Osteocyte (in vitro differentiated cells): ENCODE data around the gene AGAP5. TPM values are rescaled to one million over a fixed set of nuclear protein-coding genes. Genes with fewer than 3 reads are reported as not detected.
"Not testable (repeated sequence)": the region's sequence is repeated elsewhere in the genome, so short reads cannot be mapped to it uniquely, and the experiment has no call there.

ENCODE experiments used
- DNase-seq: peaks from one replicate; pipeline ENCODE4 v3.0.0; 2021; ENCODE audit warnings: mixed read lengths; ENCODE audit not compliant: unreplicated experiment; ENCODE audit errors: extremely low spot score
- H3K27ac Mint-ChIP-seq: one replicate; pipeline ENCODE4 v1.8.0; 2021; ENCODE audit warnings: mild to moderate bottlenecking, mixed read lengths; ENCODE audit not compliant: unreplicated experiment
- H3K27me3 Mint-ChIP-seq: one replicate; pipeline ENCODE4 v1.8.0; 2021; ENCODE audit warnings: mixed read lengths; ENCODE audit not compliant: unreplicated experiment
- H3K36me3 Mint-ChIP-seq: one replicate; pipeline ENCODE4 v1.8.0; 2021; ENCODE audit warnings: mixed read lengths; ENCODE audit not compliant: unreplicated experiment
- H3K4me1 Mint-ChIP-seq: one replicate; pipeline ENCODE4 v1.8.0; 2021; ENCODE audit warnings: mixed read lengths; ENCODE audit not compliant: unreplicated experiment
- H3K4me3 Mint-ChIP-seq: one replicate; pipeline ENCODE4 v1.8.0; 2021; ENCODE audit warnings: mild to moderate bottlenecking, moderate library complexity, mixed read lengths; ENCODE audit not compliant: unreplicated experiment
- H3K9me3 Mint-ChIP-seq: one replicate; pipeline ENCODE4 v1.8.0; 2021; ENCODE audit warnings: mixed read lengths; ENCODE audit not compliant: unreplicated experiment
- total RNA-seq: library from RNA; stranded (reverse); gene quantifications from 2 replicates; pipeline ENCODE4 v1.2.1, GENCODE V29; 2021
- TF ChIP-seq, protein P1 (sequence below): fragments of 200-600 bp; sonication (generic); IDR thresholded peaks from 2 replicates; pipeline ENCODE4 v1.5.0; 2021; ENCODE audit warnings: antibody characterized with exemption, mild to moderate bottlenecking, moderate library complexity

The AGAP5 gene
- total RNA-seq, 1 donor from 2014 or later, result 5.9 TPM

DNA sequence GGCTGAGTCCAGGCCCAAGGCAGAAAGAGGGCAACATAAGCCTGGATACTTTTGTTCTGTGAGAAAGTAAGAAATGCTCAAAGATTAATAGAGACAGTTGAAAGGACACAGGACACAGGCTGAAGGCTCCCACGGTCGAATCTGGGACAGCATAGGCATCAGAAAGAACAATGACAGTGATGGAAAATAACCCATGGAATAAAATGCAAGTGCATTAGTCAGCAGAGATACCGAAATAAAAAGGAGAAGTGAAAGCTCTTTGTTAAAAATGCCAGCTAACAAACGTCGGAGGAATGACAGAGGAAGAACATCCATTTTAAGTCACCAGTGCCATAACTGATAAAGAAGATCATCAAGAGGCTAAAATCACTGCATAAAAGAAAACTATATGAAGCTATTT, 19.6 kb upstream of the AGAP5 start:
- TF ChIP-seq, protein P1, sequence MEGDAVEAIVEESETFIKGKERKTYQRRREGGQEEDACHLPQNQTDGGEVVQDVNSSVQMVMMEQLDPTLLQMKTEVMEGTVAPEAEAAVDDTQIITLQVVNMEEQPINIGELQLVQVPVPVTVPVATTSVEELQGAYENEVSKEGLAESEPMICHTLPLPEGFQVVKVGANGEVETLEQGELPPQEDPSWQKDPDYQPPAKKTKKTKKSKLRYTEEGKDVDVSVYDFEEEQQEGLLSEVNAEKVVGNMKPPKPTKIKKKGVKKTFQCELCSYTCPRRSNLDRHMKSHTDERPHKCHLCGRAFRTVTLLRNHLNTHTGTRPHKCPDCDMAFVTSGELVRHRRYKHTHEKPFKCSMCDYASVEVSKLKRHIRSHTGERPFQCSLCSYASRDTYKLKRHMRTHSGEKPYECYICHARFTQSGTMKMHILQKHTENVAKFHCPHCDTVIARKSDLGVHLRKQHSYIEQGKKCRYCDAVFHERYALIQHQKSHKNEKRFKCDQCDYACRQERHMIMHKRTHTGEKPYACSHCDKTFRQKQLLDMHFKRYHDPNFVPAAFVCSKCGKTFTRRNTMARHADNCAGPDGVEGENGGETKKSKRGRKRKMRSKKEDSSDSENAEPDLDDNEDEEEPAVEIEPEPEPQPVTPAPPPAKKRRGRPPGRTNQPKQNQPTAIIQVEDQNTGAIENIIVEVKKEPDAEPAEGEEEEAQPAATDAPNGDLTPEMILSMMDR, result no peak
- no peaks in the 10 kb centered on the region for H3K9me3 Mint-ChIP-seq
- no peak overlapping the region for H3K27ac Mint-ChIP-seq
- DNase-seq, result no peak
- no peaks in the 10 kb centered on the region for H3K27me3 Mint-ChIP-seq
- H3K36me3 Mint-ChIP-seq, result peaks cover 45% of the 10 kb centered on the region
- H3K4me3 Mint-ChIP-seq, result no peak overlapping the region
- no peaks in the 10 kb centered on the region for H3K4me1 Mint-ChIP-seq

DNA sequence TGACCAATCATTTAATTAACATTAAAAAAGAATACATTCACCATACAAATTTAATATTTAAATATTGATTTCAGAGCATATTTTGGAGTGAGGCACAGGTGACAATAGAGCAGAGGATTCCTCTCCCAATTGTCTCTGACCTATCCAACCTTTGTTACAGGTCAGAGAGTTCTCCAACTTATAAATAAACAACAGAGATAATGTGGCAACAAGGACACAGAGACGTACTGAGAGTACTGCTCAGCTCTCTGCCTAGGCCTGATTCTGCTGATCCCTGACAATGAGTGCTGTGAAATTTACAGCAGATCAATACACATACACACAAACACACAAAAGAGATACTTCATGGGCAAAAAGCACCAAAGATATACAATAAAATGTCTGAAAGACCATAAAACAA, 18.3 kb upstream of the AGAP5 start:
- TF ChIP-seq, protein P1, result no peak

DNA sequence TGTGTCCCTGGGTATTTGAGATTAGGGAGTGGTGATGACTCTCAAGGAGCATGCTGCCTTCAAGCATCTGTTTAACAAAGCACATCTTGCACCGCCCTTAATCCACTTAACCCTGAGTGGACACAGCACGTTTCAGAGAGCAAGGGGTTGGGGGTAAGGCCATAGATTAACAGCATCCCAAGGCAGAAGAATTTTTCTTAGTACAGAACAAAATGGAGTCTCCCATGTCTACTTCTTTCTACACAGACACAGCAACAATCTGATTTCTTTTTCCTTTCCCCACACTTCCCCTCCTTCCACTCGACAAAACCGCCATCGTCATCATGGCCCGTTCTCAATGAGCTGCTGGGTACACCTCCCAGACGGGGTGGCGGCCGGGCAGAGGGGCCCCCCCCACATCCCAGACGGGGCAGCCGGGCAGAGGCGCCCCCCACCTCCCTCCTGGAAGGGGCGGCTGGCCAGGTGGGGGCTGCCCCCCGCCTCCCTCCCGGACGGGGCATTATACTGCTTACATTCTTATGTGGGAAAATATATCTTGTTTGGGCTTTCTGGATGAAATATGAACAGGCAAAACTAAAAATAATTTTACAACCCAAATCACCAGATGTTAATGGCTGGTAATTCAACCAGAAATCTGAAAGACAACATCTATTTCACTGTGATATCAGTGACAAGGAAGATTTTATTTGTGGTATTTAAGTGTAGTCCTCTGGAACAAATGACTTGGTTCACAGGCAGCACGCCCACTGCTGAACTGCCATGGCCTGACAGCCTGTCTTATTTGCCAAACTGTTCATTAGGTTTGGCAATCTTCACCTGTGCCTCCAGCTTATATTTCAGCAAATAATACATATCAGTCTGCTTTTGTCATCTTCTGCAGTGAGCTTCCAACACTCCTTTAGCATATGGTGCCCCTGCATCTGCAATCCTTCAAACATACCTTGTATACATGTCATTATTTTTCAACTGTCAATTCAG, 17.6 kb upstream of the AGAP5 start:
- H3K4me3 Mint-ChIP-seq, DNase-seq, H3K4me1 Mint-ChIP-seq, H3K27ac Mint-ChIP-seq, H3K9me3 Mint-ChIP-seq, H3K27me3 Mint-ChIP-seq: not testable (repeated sequence)
- H3K36me3 Mint-ChIP-seq, result peaks cover 31% of the 10 kb centered on the region

More for the DNA sequence above, 18.3 kb upstream of the AGAP5 start:
- no peaks in the 10 kb centered on the region for H3K27me3 Mint-ChIP-seq
- no peak overlapping the region for H3K27ac Mint-ChIP-seq
- DNase-seq, result no peak
- H3K9me3 Mint-ChIP-seq, result no peaks in the 10 kb centered on the region
- H3K36me3 Mint-ChIP-seq, result peaks cover 39% of the 10 kb centered on the region
- H3K4me1 Mint-ChIP-seq, result no peaks in the 10 kb centered on the region
- H3K4me3 Mint-ChIP-seq, result no peak overlapping the region

DNA sequence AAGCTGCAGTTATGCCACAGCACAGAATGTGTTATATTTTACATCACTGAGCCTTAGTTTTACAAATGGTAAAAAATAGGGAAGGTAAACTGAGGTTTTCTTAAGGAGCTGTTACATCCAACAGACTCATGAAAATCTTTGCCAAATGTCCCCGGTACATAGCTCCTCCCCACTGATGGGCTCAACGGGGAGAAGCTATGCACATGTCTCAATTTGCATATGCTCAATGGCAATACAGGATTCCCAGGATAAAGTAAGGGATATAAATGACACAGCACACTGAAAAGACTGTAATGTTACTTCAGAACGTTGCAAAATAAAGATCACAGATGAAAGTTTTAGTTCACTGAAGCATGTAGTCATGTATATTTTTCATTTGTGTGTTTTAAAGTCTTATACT, 16.6 kb upstream of the AGAP5 start:
- not testable (repeated sequence) for H3K9me3 Mint-ChIP-seq, H3K27ac Mint-ChIP-seq

DNA sequence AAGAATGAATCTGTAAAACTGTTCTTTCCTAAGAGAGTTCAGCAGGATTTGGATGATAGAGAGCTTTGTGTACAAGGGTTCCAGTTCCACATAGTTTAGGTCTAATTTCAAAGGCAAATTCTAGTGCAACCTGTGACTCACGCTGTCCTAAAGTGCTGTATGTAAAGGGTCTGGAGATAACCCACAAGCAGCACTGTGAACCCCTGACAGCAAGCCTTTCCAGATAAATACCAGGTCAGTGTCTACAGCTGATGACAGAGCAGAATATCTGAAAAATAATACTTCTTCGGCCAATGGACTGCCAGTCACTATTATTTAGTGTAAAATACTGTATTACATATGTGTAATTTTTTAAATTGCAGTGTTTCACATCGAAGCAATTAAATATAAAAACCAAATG, 16.0 kb upstream of the AGAP5 start:
- H3K9me3 Mint-ChIP-seq, H3K27ac Mint-ChIP-seq, H3K4me3 Mint-ChIP-seq, H3K4me1 Mint-ChIP-seq, H3K27me3 Mint-ChIP-seq, DNase-seq: not testable (repeated sequence)
- H3K36me3 Mint-ChIP-seq, result peaks cover 24% of the 10 kb centered on the region

More for the DNA sequence above, 16.6 kb upstream of the AGAP5 start:
- H3K4me1 Mint-ChIP-seq, DNase-seq, H3K4me3 Mint-ChIP-seq, H3K27me3 Mint-ChIP-seq: not testable (repeated sequence)
- peaks cover 28% of the 10 kb centered on the region for H3K36me3 Mint-ChIP-seq

DNA sequence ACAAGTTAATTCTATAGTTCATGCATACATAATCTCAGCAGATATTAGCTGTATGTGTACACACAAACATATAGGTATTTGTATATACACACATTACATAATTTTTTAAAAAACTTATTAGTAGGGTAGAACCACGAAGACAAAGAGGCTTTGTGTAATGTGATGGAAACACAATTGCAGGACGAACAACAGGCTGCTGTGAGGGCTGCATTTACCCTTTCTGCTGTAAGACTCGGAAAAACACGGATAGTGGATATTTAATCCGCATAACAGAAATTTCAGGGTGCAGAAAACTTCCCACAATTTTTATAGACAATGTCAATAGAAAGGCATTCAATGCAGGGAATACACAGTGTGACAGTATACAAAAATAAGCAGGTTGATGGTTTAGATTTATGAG, 13.8 kb upstream of the AGAP5 start:
- DNase-seq, H3K4me1 Mint-ChIP-seq, H3K27ac Mint-ChIP-seq, H3K36me3 Mint-ChIP-seq, H3K4me3 Mint-ChIP-seq, H3K9me3 Mint-ChIP-seq, H3K27me3 Mint-ChIP-seq: not testable (repeated sequence)

DNA sequence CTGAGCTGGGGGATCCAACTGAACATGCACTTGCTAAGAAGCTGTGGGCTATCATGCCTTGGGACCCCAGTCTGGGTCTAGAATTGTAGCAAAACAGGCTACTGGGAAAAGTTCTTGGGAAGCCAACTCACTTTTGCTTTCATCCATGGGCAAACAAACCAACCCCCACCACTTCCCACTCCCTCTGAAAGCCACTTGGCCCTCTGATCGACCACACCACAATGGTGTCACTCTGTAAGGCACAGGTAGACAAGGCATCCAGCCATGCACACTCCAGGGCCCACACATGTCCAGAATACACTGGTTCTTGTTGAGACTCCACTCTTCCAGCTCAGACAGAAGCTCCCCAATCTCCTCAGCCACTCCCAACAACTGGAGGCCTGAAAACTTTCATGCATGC, 10.2 kb upstream of the AGAP5 start:
- H3K36me3 Mint-ChIP-seq, H3K9me3 Mint-ChIP-seq, H3K27ac Mint-ChIP-seq, H3K4me3 Mint-ChIP-seq, DNase-seq, H3K4me1 Mint-ChIP-seq, H3K27me3 Mint-ChIP-seq: not testable (repeated sequence)

DNA sequence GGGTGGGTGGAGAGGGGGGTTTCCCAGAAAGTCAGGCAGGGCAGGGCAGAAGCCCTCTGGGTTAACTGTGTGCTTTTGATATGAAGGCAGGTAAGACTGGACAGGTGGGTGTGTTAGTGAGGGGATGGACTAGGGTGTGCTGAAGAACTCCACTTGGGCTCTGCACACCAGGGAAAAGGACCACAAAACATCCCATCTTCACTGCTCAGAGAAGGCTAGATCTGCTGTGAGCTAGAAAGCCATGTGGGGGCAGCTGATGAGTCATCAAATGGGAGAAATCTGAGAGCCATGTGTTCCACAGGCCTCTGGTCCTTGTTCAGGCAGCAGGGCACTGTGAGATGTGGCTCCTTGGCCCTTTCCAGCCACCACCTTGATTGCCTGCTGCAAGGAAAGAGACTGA, 9.7 kb upstream of the AGAP5 start:
- not testable (repeated sequence) for DNase-seq, H3K36me3 Mint-ChIP-seq, H3K4me3 Mint-ChIP-seq, H3K27me3 Mint-ChIP-seq, H3K27ac Mint-ChIP-seq, H3K4me1 Mint-ChIP-seq, H3K9me3 Mint-ChIP-seq

DNA sequence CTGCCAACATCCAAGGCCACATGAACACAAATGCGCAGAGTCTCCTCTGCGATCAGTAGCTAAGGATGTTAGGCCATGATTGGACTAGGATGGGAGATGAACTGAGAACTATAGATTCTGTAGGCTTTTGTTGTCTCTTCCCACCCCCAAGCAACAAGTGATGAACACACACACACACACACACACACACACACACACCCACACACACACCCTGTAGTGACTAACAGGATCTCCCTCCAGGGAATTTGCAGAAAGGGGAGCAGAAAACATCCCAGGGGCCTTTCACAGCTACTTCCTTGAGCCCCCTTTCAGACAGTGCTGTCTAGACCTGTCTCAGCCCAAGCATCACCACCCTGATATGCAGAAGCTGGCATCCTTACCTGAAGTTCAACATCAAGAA, 8.6 kb upstream of the AGAP5 start:
- not testable (repeated sequence) for H3K36me3 Mint-ChIP-seq, H3K9me3 Mint-ChIP-seq, DNase-seq, H3K4me1 Mint-ChIP-seq, H3K27ac Mint-ChIP-seq, H3K27me3 Mint-ChIP-seq, H3K4me3 Mint-ChIP-seq

DNA sequence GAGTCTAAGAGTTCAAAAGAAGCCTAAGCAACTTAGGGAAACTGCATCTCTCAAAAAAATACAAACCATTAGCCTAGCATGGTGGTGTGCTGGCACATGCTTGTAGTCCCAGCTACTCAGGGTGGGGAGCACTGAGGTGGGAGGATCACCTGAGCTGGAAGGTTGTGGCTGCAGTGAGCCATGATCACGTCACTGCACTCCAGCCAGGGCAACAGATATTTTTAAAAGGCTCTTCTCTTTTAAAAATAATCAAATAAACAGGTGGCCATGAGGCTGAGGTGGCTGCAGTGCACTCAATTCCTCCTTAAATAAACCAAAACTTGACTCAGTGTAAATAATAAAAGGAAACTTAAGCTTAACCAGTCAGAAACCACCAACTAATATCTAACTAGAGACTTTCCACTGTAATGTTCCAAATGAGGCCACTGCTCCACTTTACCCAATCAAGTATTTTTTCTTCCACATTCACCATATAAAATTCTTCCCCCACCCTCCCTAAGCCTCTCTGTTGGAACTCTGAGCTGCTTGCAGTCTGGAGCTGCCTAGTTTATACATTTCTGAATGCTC, 7.7 kb upstream of the AGAP5 start:
- H3K4me1 Mint-ChIP-seq, H3K4me3 Mint-ChIP-seq, H3K27ac Mint-ChIP-seq, H3K9me3 Mint-ChIP-seq, H3K27me3 Mint-ChIP-seq, DNase-seq: not testable (repeated sequence)
- H3K36me3 Mint-ChIP-seq, result peaks cover 10% of the 10 kb centered on the region
